ENCODE results near the gene STMP1. TPM values are rescaled to one million over a fixed set of nuclear protein-coding genes. Genes with fewer than 3 reads are reported as not detected.

Gene STMP1
- total and polyA plus RNA-seq, 2 experiments from 2014 or later: 23.0 to 78.4 TPM

GRCh38 chr7:135617781-135618180, 44.5 kb upstream of the STMP1 start (continued):
- TF ChIP-seq REST (IDR thresholded peaks at IDR 0.05; ENCODE audit: unreplicated experiment) (no peak), POLR2AphosphoS5 (IDR thresholded peaks at IDR 0.05; ENCODE audit: low read depth) (no peak), CREB1 (CRISPR knock-in tag; IDR thresholded peaks at IDR 0.05; ENCODE audit: low read depth) (no peak), ZNF114 (CRISPR knock-in tag; IDR thresholded peaks at IDR 0.05) (no peak)

GRCh38 chr7:135618510-135618909, 43.8 kb upstream of the STMP1 start:
- Mint-ChIP-seq H3K27me3 (ENCODE audit: insufficient read depth, low read depth, poor library complexity) (no peaks in the 10 kb centered on the region), H3K9me3 (no peaks in the 10 kb centered on the region), H3K36me3 (ENCODE audit: low read depth) (peaks cover 61% of the 10 kb centered on the region), H3K27ac (no peak overlapping the region), H3K4me1 (no peaks in the 10 kb centered on the region), H3K4me3 (no peak overlapping the region)
- TF ChIP-seq EZH2 (IDR thresholded peaks at IDR 0.05; ENCODE audit: low read depth, unreplicated experiment): no peak
- no peak for TF ChIP-seq POLR2AphosphoS5 (IDR thresholded peaks at IDR 0.05; ENCODE audit: low read depth)
- TF ChIP-seq REST (IDR thresholded peaks at IDR 0.05; ENCODE audit: unreplicated experiment): no peak
- TF ChIP-seq JUNB (IDR thresholded peaks at IDR 0.05; ENCODE audit: unreplicated experiment): no peak
- Histone ChIP-seq H3K4me2 (no peak overlapping the region), H3K27me3 (ENCODE audit: insufficient read depth) (no peaks in the 10 kb centered on the region), H3K36me3 (ENCODE audit: insufficient read depth) (peaks cover 62% of the 10 kb centered on the region), H4K20me1 (replicated peaks; ENCODE audit: insufficient read depth) (peaks cover 4% of the 10 kb centered on the region; the same call in 1 of the 2 replicates), H3K9me2 (ENCODE audit: insufficient read depth) (no peaks in the 10 kb centered on the region), H3K4me3 (no peak overlapping the region), H3F3A (replicated peaks; ENCODE audit: low read depth) (peaks cover 3% of the 10 kb centered on the region), H3K79me2 (replicated peaks; ENCODE audit: insufficient read depth) (no peaks in the 10 kb centered on the region; the same call in 1 of the 2 replicates), H3K27ac (ENCODE audit: low read depth) (no peak overlapping the region), H2AFZ (no peak overlapping the region), H3K4me1 (ENCODE audit: insufficient read depth) (no peaks in the 10 kb centered on the region)
- no peak for DNase-seq (ENCODE audit: low spot score)
- no peak for ATAC-seq

- no peak overlapping the region for H3K4me2 ChIP-seq
- H3K4me1 Mint-ChIP-seq: no peaks in the 10 kb centered on the region
- no peak overlapping the region for H2AFZ ChIP-seq
- no peak overlapping the region for H3K27ac Mint-ChIP-seq
- no peak overlapping the region for H3K4me3 Mint-ChIP-seq
- DNase-seq (ENCODE audit: low spot score) (no peak), ATAC-seq (no peak)
- peaks cover 4% of the 10 kb centered on the region; the same call in 1 of the 2 replicates for H4K20me1 ChIP-seq (replicated peaks; ENCODE audit: insufficient read depth)
- no peak overlapping the region for H3K4me3 ChIP-seq
- H3K27me3 Mint-ChIP-seq (ENCODE audit: insufficient read depth, low read depth, poor library complexity): peaks cover 2% of the 10 kb centered on the region
- peaks cover 3% of the 10 kb centered on the region for H3F3A ChIP-seq (replicated peaks; ENCODE audit: low read depth)
- H3K27ac ChIP-seq (ENCODE audit: low read depth): no peak overlapping the region
- peaks cover 77% of the 10 kb centered on the region for H3K36me3 Mint-ChIP-seq (ENCODE audit: low read depth)
- TF ChIP-seq POLR2AphosphoS5 (IDR thresholded peaks at IDR 0.05; ENCODE audit: low read depth) (no peak), EZH2phosphoT487 (IDR thresholded peaks at IDR 0.05; ENCODE audit: unreplicated experiment) (no peak), REST (IDR thresholded peaks at IDR 0.05; ENCODE audit: unreplicated experiment) (no peak), EZH2 (IDR thresholded peaks at IDR 0.05; ENCODE audit: low read depth, unreplicated experiment) (no peak), STAT1 (IDR thresholded peaks at IDR 0.05; ENCODE audit: unreplicated experiment) (no peak)
- peaks cover 57% of the 10 kb centered on the region for H3K36me3 ChIP-seq (ENCODE audit: insufficient read depth)
- H3K9me3 Mint-ChIP-seq: no peaks in the 10 kb centered on the region
- no peaks in the 10 kb centered on the region; the same call in 1 of the 2 replicates for H3K79me2 ChIP-seq (replicated peaks; ENCODE audit: insufficient read depth)
- no peaks in the 10 kb centered on the region for H3K9me2 ChIP-seq (ENCODE audit: insufficient read depth)
- no peaks in the 10 kb centered on the region for H3K4me1 ChIP-seq (ENCODE audit: insufficient read depth)
- H3K27me3 ChIP-seq (ENCODE audit: insufficient read depth): no peaks in the 10 kb centered on the region
These were observed 41.9 kb upstream of the STMP1 start for GRCh38 chr7:135620447-135620846.
